KBM-7 (cell line): ENCODE measurements around the gene CBX6.
A peak's percentile ranks its signal among the peaks of the same experiment; 100 is the strongest.
"Not testable (repeated sequence)": the region's sequence is repeated elsewhere in the genome, so short reads cannot be mapped to it uniquely, and the experiment has no call there.

ENCODE experiments used
- DNase-seq: peaks from one replicate; pipeline ENCODE4 v3.0.0-alpha.2; 2015
- in situ Hi-C: fragments of 300-500 bp; cut with MboI; formaldehyde crosslinking; loops from 2 replicates; pipeline ENCODE4 v1.14.3; 2020; ENCODE audit warnings: low sequenced_read_pairs, low pct_unique_long_range_greater_than_20kb, mixed read lengths

CBX6 gene

DNA sequence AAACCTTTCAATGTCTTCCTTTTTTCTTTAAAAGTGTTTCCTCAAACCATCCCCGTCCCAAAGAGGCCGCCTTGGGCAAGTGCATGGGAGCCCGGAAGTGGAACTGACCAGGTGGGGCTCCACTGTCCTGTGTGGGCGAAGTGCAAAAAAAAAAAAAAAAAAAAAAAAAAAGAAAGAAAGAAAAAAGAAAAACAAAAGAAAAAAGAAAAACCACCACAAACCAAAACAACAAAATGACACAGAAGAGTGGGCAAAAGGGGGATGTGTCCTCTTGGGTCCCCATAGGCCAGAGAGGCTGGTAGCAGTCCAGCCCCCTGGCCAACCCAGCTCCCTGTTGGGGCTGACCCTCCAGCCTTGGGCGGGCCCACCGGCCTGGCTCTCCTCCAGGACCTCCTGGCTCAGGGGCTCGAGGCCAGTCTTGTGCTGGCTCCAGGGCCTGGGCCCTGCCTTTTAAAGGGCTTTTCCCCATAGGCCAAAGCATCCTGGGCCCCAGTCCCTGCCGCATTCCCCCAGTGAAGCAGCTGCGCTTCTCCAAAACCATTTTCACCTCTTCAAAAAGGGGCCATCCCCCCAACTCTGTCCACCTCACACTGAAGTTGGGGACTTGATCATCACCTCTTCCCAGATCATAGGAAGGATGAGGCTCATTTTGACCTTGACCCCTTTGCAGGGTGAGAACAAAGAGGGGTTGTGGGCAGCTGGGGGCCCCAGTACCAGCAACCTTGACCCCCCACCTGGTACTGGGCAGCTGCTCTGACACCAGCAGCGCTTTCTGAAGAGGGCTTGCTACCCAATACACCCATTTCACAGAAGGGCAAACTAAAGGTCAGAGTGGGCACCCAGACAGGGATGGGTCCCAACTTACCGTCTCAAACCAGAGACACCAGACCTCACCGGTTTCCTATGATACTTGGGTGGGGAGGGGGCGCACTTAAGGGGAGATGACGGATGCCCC lies 9.4 kb downstream of the CBX6 start:
- peak; percentile 16 for DNase-seq
- in situ Hi-C loops: no loop called here

GRCh38 chr22:38861927-38862326 lies 10.1 kb downstream of the CBX6 start:
- DNase-seq: no peak

GRCh38 chr22:38861170-38861876 lies 10.7 kb downstream of the CBX6 start:
- DNase-seq: no peak
- in situ Hi-C loops: no loop called here

More at GRCh38 chr22:38861927-38862326, 10.1 kb downstream of the CBX6 start:
- in situ Hi-C loops: no loop called here

DNA sequence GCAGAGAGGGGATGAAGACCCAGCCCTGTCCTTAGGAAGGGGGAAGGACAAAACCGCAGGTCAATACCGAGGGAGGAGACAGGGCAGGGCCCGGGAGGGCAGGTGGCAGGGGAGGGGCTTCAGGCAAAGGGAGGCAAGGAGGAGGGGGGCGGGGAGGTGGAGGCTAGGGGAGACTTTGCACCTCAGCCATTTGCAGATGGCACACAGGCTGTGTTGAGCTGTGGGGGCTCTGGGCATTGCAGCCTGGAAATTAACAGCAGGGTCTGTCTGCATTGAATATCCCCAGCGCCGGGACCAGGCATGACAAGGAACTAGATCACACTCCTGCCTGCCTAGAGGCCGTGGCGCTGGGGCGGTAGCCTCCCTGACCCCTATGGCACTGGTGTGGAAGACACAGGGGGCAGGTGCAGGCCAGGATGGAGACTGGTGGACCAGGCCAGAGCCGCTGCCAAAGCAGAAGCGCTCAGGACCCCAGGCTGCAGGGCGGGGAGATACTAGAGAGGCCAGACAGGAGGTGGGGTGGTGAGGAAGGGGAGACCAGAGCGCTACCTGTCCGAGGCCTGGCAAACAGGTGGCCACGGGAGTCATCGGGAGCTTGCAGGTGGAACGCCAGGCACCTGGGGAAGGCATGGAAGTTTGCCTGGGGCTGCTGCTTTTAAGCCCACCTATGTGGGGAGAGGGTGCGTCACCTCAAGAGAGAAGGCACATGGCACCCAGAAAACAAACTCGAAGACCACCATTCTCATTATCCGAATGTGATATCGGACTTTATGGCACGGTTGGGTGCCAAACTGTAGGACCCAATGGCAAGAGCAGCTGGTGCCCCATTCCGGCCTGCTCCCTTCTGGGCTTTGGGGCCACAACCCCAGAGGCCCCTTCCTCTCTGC lies 11.5 kb downstream of the CBX6 start:
- in situ Hi-C loops: no loop called here
- no peak for DNase-seq

- DNase-seq: no peak
- in situ Hi-C loops: no loop called here
Observed at GRCh38 chr22:38859581-38860282, 12.3 kb downstream of the CBX6 start.

DNA sequence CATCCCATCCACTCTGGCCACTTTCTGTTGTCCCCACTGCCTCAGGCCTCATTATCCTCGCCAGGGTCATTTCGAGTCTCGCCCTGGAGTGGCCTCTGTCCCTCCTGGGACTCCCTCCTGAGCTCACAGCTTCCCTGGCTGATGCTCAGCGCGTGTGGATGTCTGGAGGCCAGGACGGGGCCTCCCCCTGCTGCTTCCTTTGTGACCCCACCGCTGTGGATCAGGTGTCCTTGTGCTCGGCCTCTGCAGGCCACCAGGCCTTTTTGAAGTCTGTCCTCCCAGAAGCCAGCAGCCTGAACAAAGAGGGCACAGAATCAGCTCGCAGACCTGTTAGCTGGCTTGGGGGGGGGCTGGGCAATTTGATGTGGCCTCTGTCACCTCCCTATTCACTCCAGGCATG lies 13.5 kb downstream of the CBX6 start:
- in situ Hi-C loops: no loop called here
- DNase-seq: no peak

GRCh38 chr22:38854476-38854875 lies 17.5 kb downstream of the CBX6 start:
- in situ Hi-C loops, DNase-seq: not testable (repeated sequence)

- DNase-seq, in situ Hi-C loops: not testable (repeated sequence)
Observed at GRCh38 chr22:38853883-38854282, 18.1 kb downstream of the CBX6 start.

GRCh38 chr22:38853196-38853651 lies 18.8 kb downstream of the CBX6 start:
- no peak for DNase-seq
- in situ Hi-C loops: no loop called here

GRCh38 chr22:38852522-38852921 lies 19.5 kb downstream of the CBX6 start:
- in situ Hi-C loops: no loop called here
- no peak for DNase-seq

DNA sequence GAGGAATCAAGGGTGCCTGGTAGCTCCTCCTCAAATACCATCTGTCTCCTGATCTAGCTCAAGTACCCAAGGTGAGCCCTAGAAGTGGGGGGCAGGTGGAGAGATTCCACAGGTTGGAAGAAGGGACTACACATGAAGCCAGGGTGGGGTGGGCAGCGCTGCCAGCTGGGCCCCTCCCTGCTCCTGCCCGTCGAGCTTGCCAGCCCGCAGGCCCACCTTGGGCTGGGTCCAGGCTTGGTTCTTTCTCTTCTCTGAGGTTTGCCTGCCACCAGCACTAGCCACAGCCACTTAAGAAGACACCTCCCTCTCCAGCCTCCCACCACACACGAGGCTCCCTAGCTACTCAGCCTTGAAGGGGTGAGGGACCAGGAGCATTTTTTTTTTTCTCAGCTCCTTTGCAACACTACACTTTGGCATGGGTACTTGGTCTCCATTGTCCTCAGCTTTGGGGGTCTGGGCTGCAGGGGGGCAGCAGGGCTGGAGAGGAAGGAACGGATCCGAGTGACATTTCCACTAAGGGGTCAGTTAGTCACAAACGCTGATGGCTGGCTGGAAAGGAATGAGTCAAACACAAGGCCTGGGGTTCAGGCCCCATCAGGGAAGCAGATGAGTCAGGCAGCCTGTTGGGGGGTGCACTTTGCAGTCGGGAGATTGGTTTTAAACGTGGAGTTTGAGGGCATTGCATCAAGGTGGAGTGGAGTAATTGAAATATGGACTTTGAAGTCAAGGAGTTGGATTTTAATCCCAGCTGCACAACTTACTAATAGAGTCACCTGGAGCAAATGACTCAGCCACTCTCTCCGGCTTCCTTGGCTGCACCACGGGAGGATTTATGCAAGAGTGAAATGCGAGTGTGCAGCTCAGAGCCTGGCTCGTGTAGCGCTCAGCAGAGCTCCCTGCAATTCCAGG lies 20.8 kb downstream of the CBX6 start:
- DNase-seq: no peak
- in situ Hi-C loops: no loop called here

- DNase-seq: no peak
- in situ Hi-C loops: no loop called here
Observed at GRCh38 chr22:38850399-38850798, 21.6 kb downstream of the CBX6 start.

- in situ Hi-C loops: no loop called here
- DNase-seq: no peak
Observed at GRCh38 chr22:38849811-38850210, 22.2 kb downstream of the CBX6 start.

DNA sequence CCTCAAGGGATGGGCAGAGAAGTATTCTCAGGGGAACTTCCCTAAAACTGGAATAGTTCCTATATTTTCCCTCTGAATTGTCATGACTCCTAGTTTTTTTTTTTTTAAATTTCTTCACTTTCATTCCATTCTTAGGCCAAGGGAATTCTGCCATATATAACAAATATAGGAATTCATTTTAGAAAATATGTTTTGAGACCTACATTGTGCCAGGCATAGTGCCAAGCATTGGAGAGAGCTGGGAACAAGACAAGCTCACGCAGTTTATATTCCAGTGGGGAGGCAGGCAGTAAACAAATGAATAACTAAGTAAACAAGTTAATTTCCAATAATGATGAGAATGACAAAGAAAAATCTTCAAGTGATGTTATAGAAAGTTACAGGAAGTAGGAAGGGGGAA lies 25.6 kb downstream of the CBX6 start:
- DNase-seq: no peak
- in situ Hi-C loops: no loop called here

- DNase-seq: no peak
- in situ Hi-C loops: no loop called here
Observed at GRCh38 chr22:38845004-38845740, 26.8 kb downstream of the CBX6 start.

DNA sequence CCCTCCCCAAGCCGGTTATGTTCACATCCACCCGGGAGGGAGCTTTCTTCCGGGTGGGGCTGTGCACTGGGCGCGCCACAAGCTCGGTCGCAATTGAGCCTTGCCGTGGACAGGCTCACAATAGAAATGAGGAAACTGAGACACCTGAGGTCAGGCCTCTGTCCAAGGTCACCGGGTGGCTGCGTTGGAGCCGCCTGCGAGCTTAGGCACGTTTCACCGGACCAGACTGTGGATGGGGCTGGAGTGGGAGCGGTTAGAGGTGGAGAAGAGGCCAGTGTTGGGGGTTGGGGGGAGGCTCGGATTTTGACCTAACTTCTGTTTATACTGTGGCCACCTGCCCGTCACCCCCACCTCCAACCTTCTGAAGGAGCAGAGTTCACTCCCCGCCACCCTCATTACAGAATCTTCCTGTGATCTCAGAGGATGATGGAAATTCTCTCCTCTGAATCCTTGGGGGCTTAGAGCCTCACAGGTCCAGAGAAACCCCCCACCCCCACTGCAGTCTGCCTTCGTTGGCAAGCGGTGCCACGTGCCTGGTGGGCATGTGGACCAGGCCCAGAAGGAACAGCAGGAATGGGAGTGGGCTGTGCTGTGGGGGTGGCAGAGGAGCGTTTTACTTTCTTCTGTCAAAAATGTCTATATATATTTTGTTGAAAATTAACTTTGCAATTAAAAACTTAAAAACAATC lies 27.6 kb downstream of the CBX6 start:
- in situ Hi-C loops: no loop called here
- DNase-seq: peak; percentile 16
